Measurements from ENCODE around the gene UVRAG.

GRCh38 chr11:75930534-75930933 lies 115.5 kb downstream of the UVRAG start:
- TF ChIP-seq POLR2A (IDR thresholded peaks at IDR 0.05) (no peak), POLR2AphosphoS5 (IDR thresholded peaks at IDR 0.05; ENCODE audit: insufficient read depth in 1 of 2, low read depth in 1 of 2) (no peak)
